Activated B cell treated with CpG ODN at 0.5 μM for 24 hours (primary cell): ENCODE data around the gene TMUB2. TPM values are rescaled to one million over a fixed set of nuclear protein-coding genes. Genes with fewer than 3 reads are reported as not detected.
"Not testable (repeated sequence)": the region's sequence is repeated elsewhere in the genome, so short reads cannot be mapped to it uniquely, and the experiment has no call there.

Experiments
- ATAC-seq: fragments of 200-7000 bp; cut with Tn5 transposase; one replicate; pipeline ENCODE4 v1.10.0; 2021; ENCODE audit warnings: low read depth, mild to moderate bottlenecking, moderate library complexity
- CTCF ChIA-PET: fragments of 350-600 bp; sonication (Branson Sonifier 250); formaldehyde crosslinking; loops from one replicate; lab custom pipeline; 2021; ENCODE audit warnings: antibody characterized with exemption; lab: Charles Lee
- POLR2A ChIA-PET: fragments of 350-600 bp; sonication (Branson Sonifier 250); formaldehyde crosslinking; loops from one replicate; lab custom pipeline; 2021; ENCODE audit warnings: antibody characterized with exemption; lab: Charles Lee
- DNase-seq: peaks from one replicate; pipeline ENCODE4 v3.0.0; 2022
- H3K27ac Mint-ChIP-seq: one replicate; pipeline ENCODE4 v1.8.0; 2020; ENCODE audit warnings: mixed read lengths
- H3K27me3 Mint-ChIP-seq: one replicate; pipeline ENCODE4 v1.8.0; 2021; ENCODE audit warnings: mixed read lengths
- H3K36me3 Mint-ChIP-seq: one replicate; pipeline ENCODE4 v1.8.0; 2021; ENCODE audit warnings: low read depth, mixed read lengths
- H3K4me1 Mint-ChIP-seq: one replicate; pipeline ENCODE4 v1.8.0; 2021; ENCODE audit warnings: mixed read lengths
- H3K4me3 Mint-ChIP-seq: one replicate; pipeline ENCODE4 v1.8.0; 2020; ENCODE audit warnings: mild to moderate bottlenecking, mixed read lengths
- H3K9me3 Mint-ChIP-seq: one replicate; pipeline ENCODE4 v1.8.0; 2020; ENCODE audit warnings: mixed read lengths
- CTCF ChIP-seq: fragments of 200-600 bp; IDR thresholded peaks from one replicate; pipeline ENCODE4 v1.8.0; 2022; ENCODE audit warnings: antibody characterized with exemption, mild to moderate bottlenecking
- intact Hi-C: fragments of 100-400 bp; cut with micrococcal nuclease; formaldehyde crosslinking; loops from one replicate; pipeline ENCODE4 v1.15.1; 2024
- total RNA-seq: library from RNA; stranded (reverse); gene quantifications from 2 replicates; pipeline ENCODE4 v1.2.3, GENCODE V29; 2022

Gene TMUB2
- 32.3 and 36.0 TPM in 2 replicates for total RNA-seq

- Mint-ChIP-seq H3K27me3 (no peaks in the 10 kb centered on the region), H3K27ac (peak within 1 kb of the TSS; percentile 99), H3K4me1 (peaks cover 46% of the 10 kb centered on the region), H3K4me3 (peak within 1 kb of the TSS; percentile 99), H3K9me3 (no peaks in the 10 kb centered on the region), H3K36me3 (peaks cover 55% of the 10 kb centered on the region)
- ChIA-PET CTCF (interaction anchor here (0.7 to 1.3 kb wide), 3 partner anchors 18 to 269 kb away, joined by 3 to 7 read pairs (median 5); no protein-coding TSS in a partner anchor), POLR2A (interaction anchor here (0.5 to 6.6 kb wide), 27 partner anchors 9 to 1361 kb away, joined by 3 to 94 read pairs (median 5); partner anchors contain the start of genes ATXN7L3, FZD2, G6PC3 and GRN)
- ATAC-seq (peak; percentile 96), DNase-seq (peak; percentile 99)
- intact Hi-C loops = loop anchor here (1.0 to 2.0 kb wide), 9 partner anchors 14 to 712 kb away; partner anchors contain the start of genes EFTUD2, G6PC3, HDAC5 and HROB
- TF ChIP-seq CTCF = no peak
Observed at GRCh38 chr17:44186307-44187130, at the start of gene TMUB2. Gene TMUB2, plus strand, starts transcription at chr17:44186972. Its CDS starts 737 bp downstream, at chr17:44187709.

GRCh38 chr17:44137891-44138709 lies 48.7 kb upstream of the TMUB2 start:
- H3K27ac Mint-ChIP-seq = peak overlapping the region; percentile 30

GRCh38 chr17:44143921-44144320 lies 42.9 kb upstream of the TMUB2 start:
- POLR2A ChIA-PET = interaction anchor here (0.6 kb wide), 2 partner anchors 24 to 204 kb away, joined by 3 to 6 read pairs; no protein-coding TSS in a partner anchor
- H3K4me3 Mint-ChIP-seq = not testable (repeated sequence)

More at GRCh38 chr17:44137891-44138709, 48.7 kb upstream of the TMUB2 start:
- intact Hi-C loops = no loop called here
- ChIA-PET POLR2A (interaction anchor here (1.1 kb wide), 2 partner anchors 15 kb away, joined by 3 to 4 read pairs; partner anchors contain the start of gene HDAC5), CTCF (no interaction called here)
- H3K27me3 Mint-ChIP-seq = peaks cover 8% of the 10 kb centered on the region
- TF ChIP-seq CTCF = no peak
- H3K36me3 Mint-ChIP-seq = no peaks in the 10 kb centered on the region
- H3K9me3 Mint-ChIP-seq = no peaks in the 10 kb centered on the region
- ATAC-seq = no peak
- no peak overlapping the region for H3K4me3 Mint-ChIP-seq
- no peak for DNase-seq
- peaks cover 15% of the 10 kb centered on the region for H3K4me1 Mint-ChIP-seq

GRCh38 chr17:44144966-44145739 lies 41.6 kb upstream of the TMUB2 start:
- intact Hi-C loops = no loop called here
- H3K4me3 Mint-ChIP-seq = no peak overlapping the region
- H3K27me3 Mint-ChIP-seq = no peaks in the 10 kb centered on the region
- ATAC-seq (no peak), DNase-seq (no peak)
- H3K27ac Mint-ChIP-seq = no peak overlapping the region
- no peaks in the 10 kb centered on the region for H3K9me3 Mint-ChIP-seq
- no peaks in the 10 kb centered on the region for H3K36me3 Mint-ChIP-seq
- POLR2A ChIA-PET = interaction anchor here (0.5 kb wide), 1 partner anchor 1318 kb away, joined by 3 read pairs; no protein-coding TSS in a partner anchor
- CTCF ChIA-PET = interaction anchor here (0.7 kb wide), 1 partner anchor 22 kb away, joined by 3 read pairs; the partner anchor contains the start of gene HDAC5
- peaks cover 10% of the 10 kb centered on the region for H3K4me1 Mint-ChIP-seq
- TF ChIP-seq CTCF = no peak

More at GRCh38 chr17:44143921-44144320, 42.9 kb upstream of the TMUB2 start:
- intact Hi-C loops, CTCF ChIA-PET, H3K27ac Mint-ChIP-seq, DNase-seq, H3K27me3 Mint-ChIP-seq, ATAC-seq, H3K36me3 Mint-ChIP-seq, H3K9me3 Mint-ChIP-seq: not testable (repeated sequence)
- H3K4me1 Mint-ChIP-seq = peaks cover 10% of the 10 kb centered on the region
